Chondrocyte (in vitro differentiated cells): ENCODE results near the gene KLHL11. TPM values are rescaled to one million over a fixed set of nuclear protein-coding genes. Genes with fewer than 3 reads are reported as not detected.
A peak's percentile ranks its signal among the peaks of the same experiment; 100 is the strongest.

ENCODE experiments used
- DNase-seq: peaks from one replicate; pipeline ENCODE4 v3.0.0; 2021; ENCODE audit warnings: mixed read lengths, low spot score
- H3K27ac Mint-ChIP-seq: one replicate; pipeline ENCODE4 v1.8.0; 2021; ENCODE audit warnings: mild to moderate bottlenecking, moderate library complexity, mixed read lengths; ENCODE audit not compliant: unreplicated experiment
- H3K27me3 Mint-ChIP-seq: 2 replicates; pipeline ENCODE4 v1.8.0; 2021; ENCODE audit warnings: low read depth, mixed read lengths
- H3K36me3 Mint-ChIP-seq: 2 replicates; pipeline ENCODE4 v1.8.0; 2021; ENCODE audit warnings: low read depth, mixed read lengths
- H3K4me1 Mint-ChIP-seq: 2 replicates; pipeline ENCODE4 v1.8.0; 2021; ENCODE audit warnings: low read depth, mild to moderate bottlenecking, mixed read lengths
- H3K4me3 Mint-ChIP-seq: one replicate; pipeline ENCODE4 v1.8.0; 2021; ENCODE audit warnings: mild to moderate bottlenecking, moderate library complexity, mixed read lengths; ENCODE audit not compliant: unreplicated experiment
- H3K9me3 Mint-ChIP-seq: 2 replicates; pipeline ENCODE4 v1.8.0; 2021; ENCODE audit warnings: low read depth, mixed read lengths
- CTCF ChIP-seq: fragments of 200-600 bp; sonication (generic); IDR thresholded peaks from 2 replicates; pipeline ENCODE4 v1.5.0; 2021; ENCODE audit warnings: antibody characterized with exemption, mild to moderate bottlenecking, moderate library complexity
- total RNA-seq: library from RNA; stranded (reverse); gene quantifications from 3 replicates; pipeline ENCODE4 v1.2.1, GENCODE V29; 2021

Gene KLHL11
- total RNA-seq, 1 donor from 2014 or later: 15.3 TPM

GRCh38 chr17:41810659-41811548 lies 54.3 kb downstream of the KLHL11 start:
- Mint-ChIP-seq H3K36me3 (peaks cover 15% of the 10 kb centered on the region), H3K4me1 (peaks cover 35% of the 10 kb centered on the region), H3K9me3 (no peaks in the 10 kb centered on the region), H3K27me3 (no peaks in the 10 kb centered on the region), H3K27ac (peak overlapping the region; percentile 59), H3K4me3 (peak overlapping the region; percentile 82)
- TF ChIP-seq CTCF: no peak
- DNase-seq: no peak

- Mint-ChIP-seq H3K4me1 (peaks cover 19% of the 10 kb centered on the region), H3K4me3 (no peak overlapping the region), H3K36me3 (peaks cover 12% of the 10 kb centered on the region), H3K27me3 (no peaks in the 10 kb centered on the region), H3K27ac (no peak overlapping the region), H3K9me3 (no peaks in the 10 kb centered on the region)
- DNase-seq: no peak
- TF ChIP-seq CTCF: no peak
These were observed 58.4 kb downstream of the KLHL11 start for GRCh38 chr17:41806685-41807445.

Other genes starting within 250 kb of the KLHL11 start
- gene KRT17, start 240.8 kb downstream of the KLHL11 start, total RNA-seq: 183 to 261 TPM (median 258 TPM) in 3 replicates
- 572 to 1,015 TPM (median 990 TPM) in 3 replicates for gene EIF1, start 176.5 kb downstream of the KLHL11 start, total RNA-seq
- gene GAST, start 153.1 kb downstream of the KLHL11 start, total RNA-seq: not detected in 3 replicates
- gene HAP1, start 130.8 kb downstream of the KLHL11 start, total RNA-seq: not detected in 3 replicates
- 8.1 to 22.0 TPM (median 18.8 TPM) in 3 replicates for gene JUP, start 78.7 kb downstream of the KLHL11 start, total RNA-seq
- 83.8 to 109 TPM (median 84.8 TPM) in 3 replicates for gene P3H4, start 53.5 kb downstream of the KLHL11 start, total RNA-seq
- gene FKBP10, start 52.4 kb downstream of the KLHL11 start, total RNA-seq: 557 to 584 TPM (median 567 TPM) in 3 replicates
- gene NT5C3B, start 29.2 kb downstream of the KLHL11 start, total RNA-seq: 39.8 to 52.4 TPM (median 47.8 TPM) in 3 replicates
- gene KLHL10, start 27.6 kb downstream of the KLHL11 start, total RNA-seq: 0.67 TPM in 1 of 3 replicates, not detected in the others
- gene ACLY, start 53.5 kb upstream of the KLHL11 start, total RNA-seq: 181 to 189 TPM (median 187 TPM) in 3 replicates
- 0.70 to 0.99 TPM (median 0.77 TPM) in 3 replicates for gene ODAD4, start 65.2 kb upstream of the KLHL11 start, total RNA-seq
- gene CNP, start 101.4 kb upstream of the KLHL11 start, total RNA-seq: 78.3 to 86.0 TPM (median 79.4 TPM) in 3 replicates
- gene DNAJC7, start 152.0 kb upstream of the KLHL11 start, total RNA-seq: 51.1 to 61.0 TPM (median 51.2 TPM) in 3 replicates
- 54.7 to 57.0 TPM (median 56.9 TPM) in 3 replicates for gene NKIRAS2, start 154.7 kb upstream of the KLHL11 start, total RNA-seq
- gene C17orf113, start 185.2 kb upstream of the KLHL11 start, total RNA-seq: 0.24 to 0.77 TPM (median 0.62 TPM) in 3 replicates
- gene ZNF385C, start 233.1 kb upstream of the KLHL11 start, total RNA-seq: 0.07 to 0.18 TPM in 2 of 3 replicates, not detected in the other
- 0.53 to 0.64 TPM (median 0.55 TPM) in 3 replicates for gene DHX58, start 247.3 kb upstream of the KLHL11 start, total RNA-seq